ENCODE results near the gene CFAP99.

The CFAP99 gene

DNA sequence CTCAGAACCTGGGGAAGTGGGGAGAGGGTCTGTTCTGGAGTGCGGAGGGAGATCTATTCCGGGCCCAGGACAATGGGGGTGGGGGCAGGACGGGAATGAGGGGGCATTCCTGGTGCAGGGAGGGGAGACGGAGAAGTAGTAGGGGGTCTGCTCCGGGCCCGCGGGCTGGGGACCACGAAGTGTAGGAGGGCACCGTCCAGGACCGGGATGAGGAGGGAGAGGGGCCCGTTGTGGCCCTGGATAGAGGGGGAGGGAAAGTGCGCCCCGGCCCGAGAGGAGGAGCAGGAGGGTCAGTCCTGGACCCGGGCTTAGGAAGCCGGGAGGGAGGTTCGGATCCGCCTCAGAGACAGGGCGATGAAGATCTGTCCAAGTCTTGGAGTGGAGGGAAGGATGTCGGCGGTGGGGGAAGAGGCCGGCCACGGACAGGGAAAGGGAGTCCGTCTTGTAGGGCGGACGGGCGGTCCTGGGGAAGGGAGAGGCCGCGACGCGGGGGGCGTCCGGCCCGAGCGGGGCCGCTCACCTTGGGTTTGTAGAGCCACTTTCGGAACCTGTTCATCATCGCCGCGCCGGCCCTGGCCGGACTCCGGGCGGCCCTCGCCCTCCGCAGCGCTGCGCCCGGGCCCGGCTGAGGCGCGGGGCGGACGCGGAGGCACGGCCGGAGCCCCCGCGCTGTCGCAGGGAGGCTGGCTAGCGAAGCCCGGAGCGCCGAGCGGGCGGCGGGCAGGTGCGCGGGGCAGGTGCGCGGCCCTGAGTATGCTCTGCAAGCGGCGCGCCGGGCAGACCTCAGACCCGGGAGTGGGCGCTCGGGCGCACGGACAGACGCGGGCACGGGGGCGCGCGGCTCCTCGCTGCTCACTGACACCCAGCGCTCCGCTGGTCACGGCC, 748 bp upstream of the CFAP99 start, which contains the start of gene ZFYVE28:
TSS of gene ZFYVE28 (minus strand) at position 881 of the 885 bp plus-strand sequence. CDS start at position 559, 322 bp downstream.
- Histone ChIP-seq H3K27me3 (peaks cover 0 to 34% of the 10 kb centered on the region in 2 donors), H3K9me3 (no peaks in the 10 kb centered on the region), H3K4me1 (peaks cover 0 to 43% (median 39%) of the 10 kb centered on the region in 4 donors), H3K36me3 (no peaks in the 10 kb centered on the region), H3K4me3 (peak within 1 kb of the TSS; percentile 56 to 67), H3K27ac (peak within 1 kb of the TSS in 1 of 2 donors; percentile 34)
- intact Hi-C loops (cut with DNase I; ENCODE audit: low total_unique reads) = loop anchor here (5.0 to 10.0 kb wide), 3 partner anchors 44 to 176 kb away; partner anchors contain the start of genes FAM193A, HAUS3 and POLN
- TF ChIP-seq, protein P1, sequence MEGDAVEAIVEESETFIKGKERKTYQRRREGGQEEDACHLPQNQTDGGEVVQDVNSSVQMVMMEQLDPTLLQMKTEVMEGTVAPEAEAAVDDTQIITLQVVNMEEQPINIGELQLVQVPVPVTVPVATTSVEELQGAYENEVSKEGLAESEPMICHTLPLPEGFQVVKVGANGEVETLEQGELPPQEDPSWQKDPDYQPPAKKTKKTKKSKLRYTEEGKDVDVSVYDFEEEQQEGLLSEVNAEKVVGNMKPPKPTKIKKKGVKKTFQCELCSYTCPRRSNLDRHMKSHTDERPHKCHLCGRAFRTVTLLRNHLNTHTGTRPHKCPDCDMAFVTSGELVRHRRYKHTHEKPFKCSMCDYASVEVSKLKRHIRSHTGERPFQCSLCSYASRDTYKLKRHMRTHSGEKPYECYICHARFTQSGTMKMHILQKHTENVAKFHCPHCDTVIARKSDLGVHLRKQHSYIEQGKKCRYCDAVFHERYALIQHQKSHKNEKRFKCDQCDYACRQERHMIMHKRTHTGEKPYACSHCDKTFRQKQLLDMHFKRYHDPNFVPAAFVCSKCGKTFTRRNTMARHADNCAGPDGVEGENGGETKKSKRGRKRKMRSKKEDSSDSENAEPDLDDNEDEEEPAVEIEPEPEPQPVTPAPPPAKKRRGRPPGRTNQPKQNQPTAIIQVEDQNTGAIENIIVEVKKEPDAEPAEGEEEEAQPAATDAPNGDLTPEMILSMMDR (IDR thresholded peaks at IDR 0.05) = no peak
- DNase-seq = no peak

DNA sequence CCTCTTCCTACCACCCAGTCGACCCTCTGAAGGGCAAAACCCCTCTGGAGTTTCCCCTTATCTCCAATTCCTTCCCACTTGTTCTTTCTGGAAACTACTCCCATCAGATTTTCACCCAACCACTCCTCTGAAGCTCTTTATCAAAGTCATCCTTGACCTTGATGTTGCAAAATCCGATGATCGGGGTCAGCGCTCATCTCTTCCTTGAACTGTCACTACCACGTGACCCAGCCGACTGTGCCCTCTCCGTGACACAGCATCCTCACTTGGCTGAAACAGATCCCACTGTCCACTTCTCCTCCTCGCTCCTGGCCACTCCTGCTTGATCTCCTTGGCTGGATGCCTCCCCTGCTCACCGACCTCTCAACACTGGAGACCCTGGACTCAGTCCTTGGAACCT, 1.1 kb downstream of the CFAP99 start:
- no peak for DNase-seq
- Histone ChIP-seq H3K36me3 (no peaks in the 10 kb centered on the region), H3K4me3 (no peak overlapping the region), H3K27ac (no peak overlapping the region), H3K27me3 (peaks cover 0 to 50% of the 10 kb centered on the region in 2 donors), H3K4me1 (peaks cover 0 to 31% (median 26%) of the 10 kb centered on the region in 4 donors), H3K9me3 (no peaks in the 10 kb centered on the region)
- intact Hi-C loops (cut with DNase I; ENCODE audit: low total_unique reads) = loop anchor here (5.0 to 10.0 kb wide), 3 partner anchors 42 to 178 kb away; partner anchors contain the start of genes FAM193A, HAUS3 and POLN
- TF ChIP-seq, protein P1 (IDR thresholded peaks at IDR 0.05) = no peak

DNA sequence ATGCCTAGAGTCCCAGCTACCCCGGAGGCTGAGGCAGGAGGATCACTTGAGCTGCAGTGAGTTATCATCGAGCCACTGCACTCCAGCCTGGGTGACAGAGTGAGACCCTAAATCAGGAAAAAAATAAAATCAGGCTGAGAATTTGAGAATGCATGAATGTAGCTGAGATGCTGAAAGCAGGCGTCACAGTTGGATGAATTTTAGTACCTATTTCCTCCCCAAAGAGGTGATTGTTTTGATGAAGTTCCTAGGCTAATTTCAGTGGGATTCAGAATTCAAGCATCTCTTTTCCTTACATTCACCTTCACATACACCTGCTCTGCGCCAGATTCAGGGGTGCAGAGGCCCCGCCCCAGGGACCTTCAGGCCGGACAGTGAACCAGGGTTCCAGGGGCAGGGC, 3.2 kb downstream of the CFAP99 start:
- Histone ChIP-seq H3K27me3 (peaks cover 0 to 60% of the 10 kb centered on the region in 2 donors), H3K36me3 (no peaks in the 10 kb centered on the region), H3K4me1 (peaks cover 0 to 24% (median 20%) of the 10 kb centered on the region in 4 donors), H3K9me3 (no peaks in the 10 kb centered on the region), H3K4me3 (no peak overlapping the region), H3K27ac (no peak overlapping the region)
- no peak for DNase-seq
- intact Hi-C loops (cut with DNase I; ENCODE audit: low total_unique reads) = no loop called here
- TF ChIP-seq, protein P1 (IDR thresholded peaks at IDR 0.05) = no peak

DNA sequence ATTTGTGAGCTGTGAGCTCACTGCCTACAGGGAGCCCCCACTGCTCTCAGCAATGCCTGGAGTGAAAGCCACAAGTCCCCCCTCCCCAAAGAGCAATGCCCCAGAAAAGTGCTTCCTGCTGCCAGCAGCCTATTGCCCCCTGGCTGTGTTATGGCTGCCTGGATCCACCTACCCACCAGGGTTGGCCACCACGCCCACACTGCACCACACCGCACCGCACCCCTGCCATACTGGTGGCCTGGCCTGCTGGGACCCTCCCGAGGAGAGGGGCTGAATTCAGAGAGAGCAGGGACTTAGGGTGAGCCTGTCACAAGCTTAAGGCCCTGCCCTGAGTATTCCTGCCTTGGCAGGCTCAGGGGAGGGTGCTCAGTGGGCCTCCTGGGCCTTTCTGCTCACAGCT, 4.3 kb downstream of the CFAP99 start:
- TF ChIP-seq, protein P1 (IDR thresholded peaks at IDR 0.05) = no peak
- intact Hi-C loops (cut with DNase I; ENCODE audit: low total_unique reads) = no loop called here
- Histone ChIP-seq H3K9me3 (no peaks in the 10 kb centered on the region), H3K36me3 (no peaks in the 10 kb centered on the region), H3K4me3 (no peak overlapping the region), H3K27ac (no peak overlapping the region), H3K27me3 (peaks cover 0 to 70% of the 10 kb centered on the region in 2 donors), H3K4me1 (peaks cover 0 to 13% (median 10%) of the 10 kb centered on the region in 4 donors)
- no peak for DNase-seq

DNA sequence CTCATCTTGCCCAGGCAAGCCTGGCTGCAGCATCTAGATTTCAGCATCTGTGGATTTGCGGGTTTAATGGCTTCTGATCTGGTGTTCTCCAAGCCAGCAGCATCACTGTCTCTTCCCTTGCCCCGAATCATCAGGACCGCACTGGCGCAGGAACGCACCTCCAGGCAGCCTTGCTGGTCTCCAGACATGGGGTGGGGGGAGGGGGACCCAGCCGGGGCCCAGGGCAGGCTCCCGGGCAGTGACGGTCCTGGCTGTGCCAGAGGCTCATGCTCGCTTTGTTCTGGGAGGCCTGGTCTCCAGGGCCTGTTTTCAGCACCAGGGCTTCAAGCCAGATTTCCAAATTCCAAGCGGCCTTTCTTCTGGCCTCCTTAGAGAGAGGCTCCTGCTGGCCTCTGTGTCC, 4.9 kb downstream of the CFAP99 start:
- peak in 1 of 2 donors; percentile 54 for DNase-seq
- no peak overlapping the region for H3K4me3 ChIP-seq
- TF ChIP-seq, protein P1 (IDR thresholded peaks at IDR 0.05) = no peak
- H3K4me1 ChIP-seq = peaks cover 0 to 11% (median 9%) of the 10 kb centered on the region in 4 donors
- peaks cover 0 to 72% of the 10 kb centered on the region in 2 donors for H3K27me3 ChIP-seq
- H3K9me3 ChIP-seq = no peaks in the 10 kb centered on the region
- H3K27ac ChIP-seq = no peak overlapping the region
- no peaks in the 10 kb centered on the region for H3K36me3 ChIP-seq
- intact Hi-C loops (cut with DNase I; ENCODE audit: low total_unique reads) = no loop called here
